Neural cell (in vitro differentiated cells): ENCODE results near the gene LRRC4. TPM values are rescaled to one million over a fixed set of nuclear protein-coding genes. Genes with fewer than 3 reads are reported as not detected.

Experiments used
- H2AFZ ChIP-seq: fragments of 200-600, 300-800 bp; sonication (generic), shearing (Covaris generic); 2 replicates; pipeline ENCODE4 v1.6.0; 2014; ENCODE audit warnings: low read depth, mild to moderate bottlenecking, antibody characterized with exemption, low read length, moderate library complexity
- H3F3A ChIP-seq: fragments of 200-600 bp; shearing (Covaris generic); 2 replicates; pipeline ENCODE4 v1.6.1; 2016; ENCODE audit warnings: mild to moderate bottlenecking, moderate library complexity, mixed read lengths, antibody characterized with exemption, low read length; ENCODE audit not compliant: insufficient read depth, poor library complexity, severe bottlenecking
- H3K27ac ChIP-seq: fragments of 200-600, 300-800 bp; sonication (generic), shearing (Covaris generic); 2 replicates; pipeline ENCODE4 v1.5.1; 2014; ENCODE audit warnings: mild to moderate bottlenecking, low read length, moderate library complexity
- H3K27me3 ChIP-seq: fragments of 300-800, 200-600 bp; sonication (generic), shearing (Covaris generic); 2 replicates; pipeline ENCODE4 v1.6.0; 2014; ENCODE audit warnings: mild to moderate bottlenecking, low read depth, low read length, moderate library complexity; ENCODE audit not compliant: insufficient read depth
- H3K36me3 ChIP-seq: fragments of 300-800, 200-600 bp; sonication (generic), shearing (Covaris generic); 2 replicates; pipeline ENCODE4 v1.5.1; 2014; ENCODE audit warnings: mild to moderate bottlenecking, antibody characterized with exemption, low read length, moderate library complexity; ENCODE audit not compliant: insufficient read depth
- H3K4me2 ChIP-seq: fragments of 300-800, 200-600 bp; sonication (generic), shearing (Covaris generic); 2 replicates; pipeline ENCODE4 v1.6.0; 2014; ENCODE audit warnings: mild to moderate bottlenecking, low read length
- H3K4me3 ChIP-seq: fragments of 300-800, 200-600 bp; sonication (generic), shearing (Covaris generic); 2 replicates; pipeline ENCODE4 v1.5.1; 2014; ENCODE audit warnings: mild to moderate bottlenecking, low read length, moderate library complexity
- H3K79me2 ChIP-seq: fragments of 200-600 bp; shearing (Covaris generic); replicated peaks from 2 replicates; pipeline ENCODE4 v1.6.0; 2014; ENCODE audit warnings: mild to moderate bottlenecking, low read length, moderate library complexity; ENCODE audit not compliant: insufficient read depth
- H3K9ac ChIP-seq: fragments of 300-800, 200-600 bp; sonication (generic), shearing (Covaris generic); 2 replicates; pipeline ENCODE4 v1.6.1; 2016; ENCODE audit warnings: mild to moderate bottlenecking, low read length, mixed read lengths
- H3K9me2 ChIP-seq: fragments of 200-600 bp; shearing (Covaris generic); 2 replicates; pipeline ENCODE4 v1.6.1; 2016; ENCODE audit warnings: mild to moderate bottlenecking, low read length, mixed read lengths; ENCODE audit not compliant: insufficient read depth
- H3K9me3 ChIP-seq: fragments of 200-600, 300-800 bp; sonication (generic), shearing (Covaris generic); 2 replicates; pipeline ENCODE4 v1.6.1; 2016; ENCODE audit warnings: mild to moderate bottlenecking, mixed run types, low read length, moderate library complexity, mixed read lengths
- H4K20me1 ChIP-seq: fragments of 200-600 bp; shearing (Covaris generic); 2 replicates; pipeline ENCODE4 v1.6.1; 2016; ENCODE audit warnings: mild to moderate bottlenecking, mixed run types; ENCODE audit not compliant: insufficient read depth
- CTCF ChIP-seq: fragments of 450-650 bp; IDR thresholded peaks from 2 replicates; pipeline ENCODE4 v1.5.1; 2014; ENCODE audit warnings: antibody characterized with exemption, mild to moderate bottlenecking, moderate library complexity; ENCODE audit not compliant: poor library complexity, severe bottlenecking
- EP300 ChIP-seq: fragments of 450-650 bp; conservative IDR thresholded peaks from 2 replicates; pipeline ENCODE4 v1.6.1; 2014; ENCODE audit warnings: antibody characterized with exemption, mild to moderate bottlenecking, moderate library complexity; ENCODE audit not compliant: poor library complexity, severe bottlenecking
- EZH2 ChIP-seq: fragments of 200-600, 300-800 bp; shearing (Covaris generic), sonication (generic); IDR thresholded peaks from 2 replicates; pipeline ENCODE4 v1.6.1; 2014; ENCODE audit warnings: antibody characterized with exemption, low read length, borderline replicate concordance, mild to moderate bottlenecking; ENCODE audit not compliant: insufficient read depth, poor library complexity, severe bottlenecking
- MXI1 ChIP-seq: fragments of 450-650 bp; conservative IDR thresholded peaks from 2 replicates; pipeline ENCODE4 v1.6.1; 2014; ENCODE audit warnings: antibody characterized with exemption, mild to moderate bottlenecking; ENCODE audit not compliant: poor library complexity, severe bottlenecking
- POLR2AphosphoS5 ChIP-seq: IDR thresholded peaks from 2 replicates; pipeline ENCODE4 v1.6.1; 2012
- RAD21 ChIP-seq: fragments of 450-650 bp; conservative IDR thresholded peaks from 2 replicates; pipeline ENCODE4 v1.6.1; 2014; ENCODE audit warnings: antibody characterized with exemption, mild to moderate bottlenecking, moderate library complexity
- REST ChIP-seq: IDR thresholded peaks from 2 replicates; pipeline ENCODE4 v1.6.1; 2012; ENCODE audit warnings: borderline replicate concordance
- SMC3 ChIP-seq: fragments of 450-650 bp; conservative IDR thresholded peaks from 2 replicates; pipeline ENCODE4 v1.6.1; 2014; ENCODE audit warnings: antibody characterized with exemption, mild to moderate bottlenecking, moderate library complexity; ENCODE audit not compliant: poor library complexity
- TAF1 ChIP-seq: IDR thresholded peaks from 2 replicates; pipeline ENCODE4 v1.6.1; 2012; ENCODE audit warnings: low read depth
- polyA plus RNA-seq: library from polyadenylated mRNA; depleted of rRNA; stranded (reverse); fragments of >200 nt; gene quantifications from 2 replicates; pipeline ENCODE4 v1.2.3, GENCODE V29; 2014

LRRC4 gene
- polyA plus RNA-seq, 1 donor from 2014 or later, result 15.7 TPM

- Histone ChIP-seq H2AFZ (no peak overlapping the region), H3K9me3 (no peaks in the 10 kb centered on the region), H3K36me3 (no peaks in the 10 kb centered on the region), H3K4me3 (no peak overlapping the region), H3K79me2 (no peaks in the 10 kb centered on the region), H4K20me1 (no peaks in the 10 kb centered on the region), H3F3A (no peaks in the 10 kb centered on the region), H3K9ac (no peak overlapping the region), H3K27me3 (no peaks in the 10 kb centered on the region), H3K9me2 (no peaks in the 10 kb centered on the region), H3K27ac (no peak overlapping the region), H3K4me2 (no peak overlapping the region)
- TF ChIP-seq EZH2 (no peak), REST (no peak), SMC3 (no peak), TAF1 (no peak), POLR2AphosphoS5 (no peak), MXI1 (no peak), CTCF (no peak), EP300 (no peak), RAD21 (no peak)
Measured at GRCh38 chr7:128063088-128063487, 31.9 kb upstream of the LRRC4 start.

GRCh38 chr7:128060018-128060417 lies 28.8 kb upstream of the LRRC4 start:
- H2AFZ ChIP-seq, result no peak overlapping the region
- H3K79me2 ChIP-seq, result no peaks in the 10 kb centered on the region
- no peaks in the 10 kb centered on the region for H3F3A ChIP-seq
- no peaks in the 10 kb centered on the region for H3K36me3 ChIP-seq
- no peaks in the 10 kb centered on the region for H3K9me2 ChIP-seq
- no peaks in the 10 kb centered on the region for H3K9me3 ChIP-seq
- no peak for TF ChIP-seq RAD21
- TF ChIP-seq MXI1, result no peak
- no peak for TF ChIP-seq POLR2AphosphoS5
- no peak for TF ChIP-seq TAF1
- TF ChIP-seq EP300, result no peak
- no peak for TF ChIP-seq CTCF
- TF ChIP-seq REST, result no peak
- TF ChIP-seq EZH2, result no peak
- H3K27ac ChIP-seq, result no peak overlapping the region
- no peak overlapping the region for H3K4me2 ChIP-seq
- no peak overlapping the region for H3K4me3 ChIP-seq
- no peak overlapping the region for H3K9ac ChIP-seq
- no peaks in the 10 kb centered on the region for H3K27me3 ChIP-seq
- no peaks in the 10 kb centered on the region for H4K20me1 ChIP-seq
